Liver (tissue), 9 donors: ENCODE results near the gene ADM2. TPM values are rescaled to one million over a fixed set of nuclear protein-coding genes. Genes with fewer than 3 reads are reported as not detected.

Experiments
- DNase-seq: peaks from one replicate; pipeline ENCODE4 v3.0.0-alpha.2; 2017; ENCODE audit warnings: low spot score
- H3K27ac ChIP-seq, 2 donors: one replicate each; pipeline ENCODE4 v1.7.0; 2013; ENCODE audit warnings: inconsistent platforms in 2 of 2, low read length in 2 of 2, control low read depth in 1 of 2, low read depth in 1 of 2, mild to moderate bottlenecking in 1 of 2
- H3K27me3 ChIP-seq, 4 donors: one replicate each; pipeline versions ENCODE4 v1.6.1 to v1.7.0; 2013; ENCODE audit warnings: low read length in 3 of 4, inconsistent platforms in 1 of 4, mild to moderate bottlenecking in 1 of 4, moderate library complexity in 1 of 4; ENCODE audit not compliant: control insufficient read depth in 4 of 4, insufficient read depth in 4 of 4
- H3K36me3 ChIP-seq, 4 donors: one replicate each; pipeline versions ENCODE4 v1.6.1 to v1.7.0; 2013; ENCODE audit warnings: low read length in 3 of 4, mild to moderate bottlenecking in 3 of 4, low read depth in 1 of 4, moderate library complexity in 1 of 4; ENCODE audit not compliant: control insufficient read depth in 4 of 4, insufficient read depth in 3 of 4
- H3K4me1 ChIP-seq, 4 donors: one replicate each; pipeline versions ENCODE4 v1.6.1 to v1.7.0; 2013; ENCODE audit warnings: low read length in 3 of 4, mild to moderate bottlenecking in 3 of 4, moderate library complexity in 1 of 4; ENCODE audit not compliant: control insufficient read depth in 4 of 4, insufficient read depth in 4 of 4
- H3K4me3 ChIP-seq, 3 donors: one replicate each; pipeline versions ENCODE4 v1.6.1 to v1.7.0; 2013; ENCODE audit warnings: low read length in 3 of 3, control low read depth in 1 of 3, low read depth in 1 of 3, mild to moderate bottlenecking in 1 of 3
- H3K9ac ChIP-seq, 2 donors: one replicate each; pipeline ENCODE4 v1.7.0; 2013; ENCODE audit warnings: low read length in 2 of 2, mild to moderate bottlenecking in 2 of 2, moderate library complexity in 2 of 2, control low read depth in 1 of 2, low read depth in 1 of 2
- H3K9me3 ChIP-seq, 4 donors: one replicate each; pipeline versions ENCODE4 v1.6.1 to v1.7.0; 2013; ENCODE audit warnings: low read length in 3 of 4; ENCODE audit not compliant: control insufficient read depth in 4 of 4
- ATF3 ChIP-seq: IDR thresholded peaks from 2 replicates; pipeline ENCODE4 v1.6.1; 2016; ENCODE audit warnings: antibody characterized with exemption
- FOXA2 ChIP-seq: IDR thresholded peaks from 2 replicates; pipeline ENCODE4 v1.6.1; 2016; ENCODE audit warnings: antibody characterized with exemption
- JUND ChIP-seq, 2 donors: IDR thresholded peaks; 2 replicates each; pipeline ENCODE4 v1.6.1; 2016; ENCODE audit warnings: antibody characterized with exemption in 2 of 2
- MAX ChIP-seq: IDR thresholded peaks from 2 replicates; pipeline ENCODE4 v1.6.1; 2016; ENCODE audit warnings: antibody characterized with exemption
- RAD21 ChIP-seq, 2 donors: IDR thresholded peaks; 2 replicates each; pipeline ENCODE4 v1.6.1; 2016; ENCODE audit warnings: antibody characterized with exemption in 2 of 2, mild to moderate bottlenecking in 2 of 2
- REST ChIP-seq: IDR thresholded peaks from 2 replicates; pipeline ENCODE4 v1.6.1; 2016; ENCODE audit warnings: antibody characterized with exemption, mild to moderate bottlenecking
- ZBTB33 ChIP-seq: IDR thresholded peaks from 2 replicates; pipeline ENCODE4 v1.6.1; 2016; ENCODE audit warnings: antibody characterized with exemption
- WGBS: extraction: QIAGEN DNeasy Blood & Tissue Kit; methylation state at CpG from one replicate; pipeline ENCODE4 v1.1.7; 2013; 5-methylcytosine and 5-hydroxymethylcytosine counted together
- polyA plus RNA-seq, 2 donors: library from polyadenylated mRNA; stranded (reverse) in 1 of 2; unstranded in 1 of 2; fragments of 200-250 nt in 1 of 2; fragments of >200 nt in 1 of 2; fragmentation: Nextera tagmentation in 1 of 2; extraction: Ambion mirVana in 1 of 2; gene quantifications; one replicate each; pipeline versions ENCODE4 v1.2.1 to v1.2.3, GENCODE V29; 2013 to 2015
- total RNA-seq, 2 donors: library from RNA; depleted of rRNA; stranded (reverse); fragments of >200 nt; gene quantifications; one replicate each; pipeline ENCODE4 v1.2.3, GENCODE V29; 2014
- donor health status: healthy.
- donor health status: healthy.
- donor health status: healthy.
- donor health status: healthy.
- donor health status: healthy.

Gene ADM2
- total and polyA plus RNA-seq, 4 donors = 0.79 to 2.8 (median 1.3) TPM

GRCh38 chr22:50439314-50439870 is 42.0 kb upstream of the ADM2 start:
- WGBS = 84% methylated on average over 17 of the region's 17 CpGs
- DNase-seq = no peak
- peaks cover 10 to 70% (median 38%) of the 10 kb centered on the region in 4 donors for H3K36me3 ChIP-seq

GRCh38 chr22:50439871-50440331 is 41.4 kb upstream of the ADM2 start:
- H3K4me3 ChIP-seq = no peak overlapping the region
- TF ChIP-seq FOXA2 (no peak), JUND (IDR thresholded peaks at IDR 0.05) (no peak), RAD21 (IDR thresholded peaks at IDR 0.05) (no peak)
- no peaks in the 10 kb centered on the region for H3K27me3 ChIP-seq
- H3K4me1 ChIP-seq = peaks cover 0 to 3% (median 0%) of the 10 kb centered on the region in 4 donors
- 88% methylated on average over 10 of the region's 10 CpGs for WGBS
- no peaks in the 10 kb centered on the region for H3K9me3 ChIP-seq
- H3K9ac ChIP-seq = no peak overlapping the region
- H3K27ac ChIP-seq = no peak overlapping the region
- DNase-seq = no peak
- H3K36me3 ChIP-seq = peaks cover 10 to 67% (median 38%) of the 10 kb centered on the region in 4 donors

More at GRCh38 chr22:50439314-50439870, 42.0 kb upstream of the ADM2 start:
- Histone ChIP-seq H3K9ac (no peak overlapping the region), H3K4me1 (peaks cover 0 to 3% (median 0%) of the 10 kb centered on the region in 4 donors), H3K9me3 (no peaks in the 10 kb centered on the region), H3K4me3 (no peak overlapping the region), H3K27ac (no peak overlapping the region), H3K27me3 (no peaks in the 10 kb centered on the region)
- TF ChIP-seq MAX (no peak), ZBTB33 (no peak), JUND (IDR thresholded peaks at IDR 0.05) (no peak), ATF3 (no peak)

GRCh38 chr22:50440544-50441249 is 40.6 kb upstream of the ADM2 start:
- Histone ChIP-seq H3K9me3 (no peaks in the 10 kb centered on the region), H3K36me3 (peaks cover 10 to 59% (median 34%) of the 10 kb centered on the region in 4 donors), H3K4me1 (peaks cover 0 to 3% (median 0%) of the 10 kb centered on the region in 4 donors), H3K27ac (no peak overlapping the region), H3K27me3 (no peaks in the 10 kb centered on the region), H3K4me3 (no peak overlapping the region), H3K9ac (no peak overlapping the region)
- no peak for DNase-seq
- no peak for TF ChIP-seq REST
- 90% methylated on average over 26 of the region's 26 CpGs for WGBS
